ENCODE results near the gene ACTRT3.

- TF ChIP-seq POLR2AphosphoS5 (IDR thresholded peaks at IDR 0.05) (no peak), CTCF (IDR thresholded peaks at IDR 0.05) (no peak), EP300 (IDR thresholded peaks at IDR 0.05) (no peak), POLR2A (IDR thresholded peaks at IDR 0.05) (no peak)
These were observed 17.5 kb downstream of the ACTRT3 start for GRCh38 chr3:169751875-169752274.

Measured in stomach (tissue), 4 donors.